Coronary artery (tissue), 2 donors: ENCODE results near the gene LRFN2.
A peak's percentile ranks its signal among the peaks of the same experiment; 100 is the strongest.

ENCODE experiments used
- DNase-seq: peaks from one replicate; pipeline ENCODE4 v3.0.0-alpha.2; 2017; ENCODE audit warnings: low spot score
- H3K27ac ChIP-seq, 2 donors: fragments of 200-600 bp; sonication (generic); one replicate each; pipeline ENCODE4 v1.5.1; 2016 to 2019
- H3K4me3 ChIP-seq: fragments of 200-600 bp; sonication (generic); 2 replicates; pipeline ENCODE4 v1.5.1; 2016; ENCODE audit warnings: mild to moderate bottlenecking, moderate library complexity
- TF ChIP-seq, protein P1 (sequence below): fragments of 200-600 bp; sonication (generic); IDR thresholded peaks from one replicate; pipeline ENCODE4 v1.5.1; 2019; ENCODE audit warnings: antibody characterized with exemption

LRFN2 gene

GRCh38 chr6:40394381-40394780 lies 192.8 kb downstream of the LRFN2 start:
- TF ChIP-seq, protein P1, sequence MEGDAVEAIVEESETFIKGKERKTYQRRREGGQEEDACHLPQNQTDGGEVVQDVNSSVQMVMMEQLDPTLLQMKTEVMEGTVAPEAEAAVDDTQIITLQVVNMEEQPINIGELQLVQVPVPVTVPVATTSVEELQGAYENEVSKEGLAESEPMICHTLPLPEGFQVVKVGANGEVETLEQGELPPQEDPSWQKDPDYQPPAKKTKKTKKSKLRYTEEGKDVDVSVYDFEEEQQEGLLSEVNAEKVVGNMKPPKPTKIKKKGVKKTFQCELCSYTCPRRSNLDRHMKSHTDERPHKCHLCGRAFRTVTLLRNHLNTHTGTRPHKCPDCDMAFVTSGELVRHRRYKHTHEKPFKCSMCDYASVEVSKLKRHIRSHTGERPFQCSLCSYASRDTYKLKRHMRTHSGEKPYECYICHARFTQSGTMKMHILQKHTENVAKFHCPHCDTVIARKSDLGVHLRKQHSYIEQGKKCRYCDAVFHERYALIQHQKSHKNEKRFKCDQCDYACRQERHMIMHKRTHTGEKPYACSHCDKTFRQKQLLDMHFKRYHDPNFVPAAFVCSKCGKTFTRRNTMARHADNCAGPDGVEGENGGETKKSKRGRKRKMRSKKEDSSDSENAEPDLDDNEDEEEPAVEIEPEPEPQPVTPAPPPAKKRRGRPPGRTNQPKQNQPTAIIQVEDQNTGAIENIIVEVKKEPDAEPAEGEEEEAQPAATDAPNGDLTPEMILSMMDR, result no peak
- H3K27ac ChIP-seq, result no peak overlapping the region
- peak; percentile 69 for DNase-seq
- H3K4me3 ChIP-seq, result no peak overlapping the region

- H3K4me3 ChIP-seq, result no peak overlapping the region
- DNase-seq, result no peak
- TF ChIP-seq, protein P1, result no peak
- no peak overlapping the region for H3K27ac ChIP-seq
Observed at GRCh38 chr6:40393641-40394040, 193.5 kb downstream of the LRFN2 start.

DNA sequence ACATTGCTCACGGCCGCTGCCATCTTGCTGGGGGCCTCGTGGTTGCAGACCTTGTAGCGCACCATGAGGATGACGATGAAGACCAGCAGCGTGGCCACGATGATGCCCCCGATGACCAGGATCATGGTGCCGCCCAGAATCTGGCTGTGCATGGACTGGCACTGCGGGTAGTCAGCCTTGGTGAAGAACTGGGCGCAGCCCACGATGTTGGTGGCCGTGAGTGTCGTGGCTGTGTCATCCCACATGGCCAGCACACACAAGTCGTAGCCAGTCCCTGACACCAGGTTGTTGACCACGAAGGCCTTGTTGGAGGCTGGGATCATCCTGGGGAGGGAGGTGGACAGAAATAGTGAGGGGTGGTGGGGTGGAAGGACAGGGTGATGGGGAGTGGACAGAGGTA lies 194.6 kb downstream of the LRFN2 start:
- TF ChIP-seq, protein P1, result no peak
- H3K27ac ChIP-seq, result no peak overlapping the region
- DNase-seq, result no peak
- H3K4me3 ChIP-seq, result no peak overlapping the region

DNA sequence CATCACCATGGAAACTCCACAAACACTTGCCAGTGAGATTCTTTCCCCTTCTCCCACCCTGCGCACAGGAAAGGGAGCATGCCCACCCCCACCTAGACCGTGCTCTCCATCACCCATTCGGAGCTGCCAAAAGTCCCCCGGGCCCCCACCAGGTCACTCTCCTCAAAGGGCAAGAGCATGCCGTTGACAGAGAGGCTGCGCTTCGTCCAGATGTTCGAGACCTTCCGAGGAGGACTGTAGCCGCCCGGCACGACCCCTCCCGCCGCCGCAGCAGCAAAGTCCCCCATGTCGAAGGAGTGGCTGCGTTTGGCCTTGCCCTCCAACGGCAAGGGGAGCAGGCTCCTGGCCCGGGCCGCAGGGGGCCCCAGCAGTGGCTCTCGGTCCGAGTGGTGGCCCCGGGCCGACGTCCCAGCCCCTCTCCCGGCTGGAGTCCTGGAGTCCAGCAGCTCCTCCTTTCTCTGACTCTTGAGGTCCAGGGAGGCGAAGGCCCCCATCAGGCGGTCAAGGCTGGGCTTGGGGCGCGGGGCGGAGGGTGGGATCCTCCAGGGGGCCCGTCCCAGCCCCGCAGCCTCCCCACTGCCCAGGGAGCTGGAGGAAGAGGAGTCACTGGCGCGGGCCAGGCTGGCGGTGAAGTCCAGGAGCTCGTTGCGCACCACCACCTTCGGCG lies 195.2 kb downstream of the LRFN2 start:
- H3K27ac ChIP-seq, result no peak overlapping the region
- TF ChIP-seq, protein P1, result no peak
- DNase-seq, result no peak
- H3K4me3 ChIP-seq, result no peak overlapping the region

- TF ChIP-seq, protein P1, result no peak
- DNase-seq, result no peak
- Histone ChIP-seq H3K27ac (no peak overlapping the region), H3K4me3 (no peak overlapping the region)
Observed at GRCh38 chr6:40391086-40391485, 196.1 kb downstream of the LRFN2 start.

DNA sequence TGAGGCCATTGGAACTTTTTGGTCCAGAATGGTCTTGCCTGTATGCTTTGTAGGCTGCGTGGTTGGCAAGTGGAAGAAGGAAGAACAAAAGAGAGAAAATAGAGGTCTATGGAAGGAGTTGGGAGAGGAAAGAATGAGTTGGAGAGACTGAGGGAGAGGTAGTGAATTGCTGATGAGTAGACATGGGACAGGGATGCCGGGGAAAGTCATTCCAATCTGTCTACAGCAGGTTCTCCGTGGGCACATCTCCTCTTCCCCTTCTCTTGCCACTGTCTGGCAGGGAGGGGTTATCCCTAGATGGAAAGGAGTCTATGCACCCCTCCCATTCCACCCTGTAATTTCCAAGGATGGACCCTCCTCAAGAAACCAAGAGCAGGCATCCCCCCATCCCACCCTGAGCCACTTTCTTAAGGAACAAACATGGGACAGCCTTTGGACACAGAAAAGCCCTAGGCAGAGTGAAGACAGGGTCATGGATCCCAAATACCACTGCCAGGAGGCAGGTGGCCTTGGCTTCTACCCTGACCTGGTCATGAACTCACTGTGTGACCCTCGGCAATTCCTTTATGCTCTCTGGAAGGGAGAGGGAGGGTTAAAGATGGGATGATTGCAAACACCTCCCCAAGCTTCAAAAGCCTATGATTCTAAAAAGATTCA lies 196.9 kb downstream of the LRFN2 start:
- TF ChIP-seq, protein P1, result no peak
- no peak for DNase-seq
- Histone ChIP-seq H3K4me3 (no peak overlapping the region), H3K27ac (no peak overlapping the region)

GRCh38 chr6:40389254-40389653 lies 197.9 kb downstream of the LRFN2 start:
- Histone ChIP-seq H3K4me3 (no peak overlapping the region), H3K27ac (no peak overlapping the region)
- no peak for DNase-seq
- TF ChIP-seq, protein P1, result no peak
